CD14-positive monocyte (primary cell): ENCODE results near the gene STARD10. TPM values are rescaled to one million over a fixed set of nuclear protein-coding genes. Genes with fewer than 3 reads are reported as not detected.

Experiments
- DNase-seq, 3 donors: peaks; one replicate each; pipeline ENCODE4 v3.0.0-alpha.2; 2011 to 2022
- H2AFZ ChIP-seq: 2 replicates; pipeline ENCODE4 v1.6.0; 2012; ENCODE audit warnings: mild to moderate bottlenecking, low read depth, low read length, inconsistent platforms; ENCODE audit not compliant: insufficient read depth, poor library complexity, severe bottlenecking
- H3K27ac ChIP-seq, 2 donors: 1 replicate in 1 of 2; 2 replicates in 1 of 2; pipeline ENCODE4 v1.5.1; 2012 to 2013; ENCODE audit warnings: low read length in 2 of 2, control low read depth in 1 of 2, inconsistent platforms in 1 of 2, low read depth in 1 of 2, mild to moderate bottlenecking in 1 of 2
- H3K27me3 ChIP-seq, 2 donors: one replicate each; pipeline versions ENCODE4 v1.6.0 to v1.6.1; 2011 to 2013; ENCODE audit warnings: low read length in 2 of 2; ENCODE audit not compliant: control insufficient read depth in 2 of 2, insufficient read depth in 2 of 2
- H3K36me3 ChIP-seq, 2 donors: replicated peaks in 1 of 2; 1 replicate in 1 of 2; 2 replicates in 1 of 2; pipeline versions ENCODE4 v1.5.1 to v1.6.1; 2012 to 2013; ENCODE audit warnings: low read length in 2 of 2, control low read depth in 1 of 2, inconsistent platforms in 1 of 2, mild to moderate bottlenecking in 1 of 2; ENCODE audit not compliant: insufficient read depth in 2 of 2, control insufficient read depth in 1 of 2
- H3K4me1 ChIP-seq, 2 donors: 1 replicate in 1 of 2; 2 replicates in 1 of 2; pipeline versions ENCODE4 v1.5.1 to v1.6.1; 2012 to 2013; ENCODE audit warnings: low read length in 2 of 2, control low read depth in 1 of 2, inconsistent platforms in 1 of 2, mild to moderate bottlenecking in 1 of 2, moderate library complexity in 1 of 2; ENCODE audit not compliant: insufficient read depth in 2 of 2, control insufficient read depth in 1 of 2
- H3K4me2 ChIP-seq: replicated peaks from 2 replicates; pipeline ENCODE3; 2012; ENCODE audit warnings: low read length, moderate library complexity, mild to moderate bottlenecking; ENCODE audit not compliant: poor library complexity, severe bottlenecking; ENCODE audit errors: extremely low read depth
- H3K4me3 ChIP-seq, 3 experiments: fragments of 200-600 bp in 1 of 3; sonication (generic) in 1 of 3; replicated peaks in 1 of 3; 1 replicate in 2 of 3; 2 replicates in 1 of 3; pipeline ENCODE4 v1.5.1; 2011 to 2013; ENCODE audit warnings: low read length in 3 of 3, mild to moderate bottlenecking in 3 of 3, control low read depth in 2 of 3, low read depth in 2 of 3, inconsistent platforms in 1 of 3, moderate library complexity in 1 of 3
- H3K79me2 ChIP-seq: 2 replicates; pipeline ENCODE4 v1.6.0; 2012; ENCODE audit warnings: mild to moderate bottlenecking, control low read depth, inconsistent platforms, low read length, moderate library complexity; ENCODE audit not compliant: insufficient read depth
- H3K9ac ChIP-seq: 2 replicates; pipeline ENCODE4 v1.6.0; 2017; ENCODE audit warnings: low read length, mild to moderate bottlenecking; ENCODE audit not compliant: insufficient read depth, poor library complexity, severe bottlenecking
- H3K9me3 ChIP-seq, 2 donors: replicated peaks in 1 of 2; 1 replicate in 1 of 2; 2 replicates in 1 of 2; pipeline versions ENCODE4 v1.5.1 to v1.6.1; 2012 to 2013; ENCODE audit warnings: low read length in 2 of 2, control low read depth in 1 of 2; ENCODE audit not compliant: control insufficient read depth in 1 of 2, insufficient read depth in 1 of 2
- H4K20me1 ChIP-seq: 2 replicates; pipeline ENCODE4 v1.6.0; 2012; ENCODE audit warnings: mild to moderate bottlenecking, low read length, control low read depth, moderate library complexity; ENCODE audit not compliant: insufficient read depth
- H3K27ac Mint-ChIP-seq, 7 donors: one replicate each; pipeline ENCODE4 v1.8.0; 2020; ENCODE audit warnings: mild to moderate bottlenecking in 7 of 7, mixed read lengths in 7 of 7, moderate library complexity in 6 of 7, inconsistent platforms in 2 of 7
- H3K27me3 Mint-ChIP-seq, 3 donors: one replicate each; pipeline ENCODE4 v1.8.0; 2021 to 2022; ENCODE audit warnings: low read depth in 3 of 3, mild to moderate bottlenecking in 3 of 3, mixed read lengths in 3 of 3, moderate library complexity in 3 of 3, inconsistent platforms in 1 of 3
- H3K36me3 Mint-ChIP-seq, 2 donors: one replicate each; pipeline ENCODE4 v1.8.0; 2020; ENCODE audit warnings: mixed read lengths in 2 of 2, inconsistent platforms in 1 of 2, mild to moderate bottlenecking in 1 of 2
- H3K4me1 Mint-ChIP-seq: one replicate; pipeline ENCODE4 v1.8.0; 2020; ENCODE audit warnings: mild to moderate bottlenecking, mixed read lengths
- H3K4me3 Mint-ChIP-seq, 2 donors: one replicate each; pipeline ENCODE4 v1.8.0; 2020; ENCODE audit warnings: mild to moderate bottlenecking in 2 of 2, mixed read lengths in 2 of 2, moderate library complexity in 1 of 2
- H3K9me3 Mint-ChIP-seq, 7 donors: one replicate each; pipeline ENCODE4 v1.8.0; 2020 to 2022; ENCODE audit warnings: mixed read lengths in 7 of 7, mild to moderate bottlenecking in 6 of 7, moderate library complexity in 6 of 7, inconsistent platforms in 2 of 7
- CTCF ChIP-seq: fragments of 200-600 bp; IDR thresholded peaks from one replicate; pipeline ENCODE4 v1.8.0; 2022; ENCODE audit warnings: antibody characterized with exemption, mild to moderate bottlenecking
- WGBS: methylation state at CpG from one replicate; pipeline ENCODE4 v1.1.5; 2013; ENCODE audit warnings: missing lambda C conversion rate; ENCODE audit not compliant: insufficient coverage; 5-methylcytosine and 5-hydroxymethylcytosine counted together
- intact Hi-C, 2 donors: fragments of 100-400 bp; cut with micrococcal nuclease; formaldehyde crosslinking; loops; one replicate each; pipeline versions ENCODE4 v1.15.0 to v1.15.1; 2023
- polyA plus RNA-seq, 3 donors: library from polyadenylated mRNA; depleted of rRNA in 1 of 3; unstranded in 2 of 3; stranded (reverse) in 1 of 3; fragments of 300-500 nt in 2 of 3; fragments of >200 nt in 1 of 3; fragmentation: Illumina TruSeq in 2 of 3; gene quantifications; 1 replicate in 2 of 3; 2 replicates in 1 of 3; pipeline ENCODE4 v1.2.3, GENCODE V29; 2012 to 2021

Gene STARD10
- polyA plus RNA-seq, 3 donors = 13.6 to 18.7 (median 15.4) TPM

GRCh38 chr11:72745511-72745910, 48.3 kb downstream of the STARD10 start:
- H3K27me3 Mint-ChIP-seq = no peaks in the 10 kb centered on the region
- Histone ChIP-seq H3K36me3 (peaks cover 5 to 10% of the 10 kb centered on the region in 2 donors), H3K79me2 (peaks cover 94% of the 10 kb centered on the region), H3K27ac (no peak overlapping the region), H3K27me3 (no peaks in the 10 kb centered on the region), H2AFZ (no peak overlapping the region), H3K9me3 (no peaks in the 10 kb centered on the region), H3K9ac (no peak overlapping the region), H3K4me1 (peaks cover 59 to 71% of the 10 kb centered on the region in 2 donors), H3K4me2 (no peak overlapping the region), H4K20me1 (peaks cover 61% of the 10 kb centered on the region), H3K4me3 (no peak overlapping the region)
- H3K4me1 Mint-ChIP-seq = peaks cover 73% of the 10 kb centered on the region
- H3K36me3 Mint-ChIP-seq = peaks cover 33 to 34% of the 10 kb centered on the region in 2 donors
- no peak overlapping the region for H3K27ac Mint-ChIP-seq
- WGBS = 96% methylated on average over 4 of the region's 5 CpGs
- no peak for DNase-seq
- intact Hi-C loops = no loop called here
- TF ChIP-seq CTCF = no peak
- H3K9me3 Mint-ChIP-seq = peaks cover 0 to 1% (median 0%) of the 10 kb centered on the region in 7 donors
- H3K4me3 Mint-ChIP-seq = no peak overlapping the region

- peak in 1 of 3 donors; percentile 51 for DNase-seq
- peaks cover 5 to 10% of the 10 kb centered on the region in 2 donors for H3K36me3 ChIP-seq
- H3K9ac ChIP-seq = no peak overlapping the region
- peak overlapping the region; percentile 54 to 99 for H3K27ac ChIP-seq
- H3K27me3 ChIP-seq = no peaks in the 10 kb centered on the region
- peak overlapping the region in 1 of 3 experiments; percentile 24 for H3K4me3 ChIP-seq
- peaks cover 96% of the 10 kb centered on the region for H3K79me2 ChIP-seq
- H3K36me3 Mint-ChIP-seq = peaks cover 33 to 34% of the 10 kb centered on the region in 2 donors
- no peaks in the 10 kb centered on the region for H3K9me3 ChIP-seq
- intact Hi-C loops = no loop called here
- H4K20me1 ChIP-seq = peaks cover 51% of the 10 kb centered on the region
- H3K4me1 ChIP-seq = peaks cover 61 to 71% of the 10 kb centered on the region in 2 donors
- no peak overlapping the region for H2AFZ ChIP-seq
- H3K4me2 ChIP-seq = peak overlapping the region; percentile 15
- peak overlapping the region; percentile 80 to 100 (median 96) for H3K27ac Mint-ChIP-seq
- H3K9me3 Mint-ChIP-seq = no peaks in the 10 kb centered on the region
- peaks cover 75% of the 10 kb centered on the region for H3K4me1 Mint-ChIP-seq
- peak overlapping the region; percentile 0 to 13 for H3K4me3 Mint-ChIP-seq
- no peaks in the 10 kb centered on the region for H3K27me3 Mint-ChIP-seq
- no peak for TF ChIP-seq CTCF
- 38% methylated on average over 1 of the region's 6 CpGs for WGBS
Measured at GRCh38 chr11:72744474-72744873, 49.4 kb downstream of the STARD10 start.
